SK-N-DZ (cell line): Measurements from ENCODE around the gene B4GALT4. TPM values are rescaled to one million over a fixed set of nuclear protein-coding genes. Genes with fewer than 3 reads are reported as not detected.
"Not testable (repeated sequence)": the region's sequence is repeated elsewhere in the genome, so short reads cannot be mapped to it uniquely, and the experiment has no call there.

Experiments used
- DNase-seq: peaks from one replicate; pipeline ENCODE4 v3.0.0-alpha.2; 2015; ENCODE audit warnings: low spot score
- polyA plus RNA-seq, 2 experiments: library from polyadenylated mRNA; depleted of rRNA; stranded (reverse); fragments of >200 nt; gene quantifications; 2 replicates each; pipeline ENCODE4 v1.2.3, GENCODE V29; 2014

B4GALT4 gene, protein sequence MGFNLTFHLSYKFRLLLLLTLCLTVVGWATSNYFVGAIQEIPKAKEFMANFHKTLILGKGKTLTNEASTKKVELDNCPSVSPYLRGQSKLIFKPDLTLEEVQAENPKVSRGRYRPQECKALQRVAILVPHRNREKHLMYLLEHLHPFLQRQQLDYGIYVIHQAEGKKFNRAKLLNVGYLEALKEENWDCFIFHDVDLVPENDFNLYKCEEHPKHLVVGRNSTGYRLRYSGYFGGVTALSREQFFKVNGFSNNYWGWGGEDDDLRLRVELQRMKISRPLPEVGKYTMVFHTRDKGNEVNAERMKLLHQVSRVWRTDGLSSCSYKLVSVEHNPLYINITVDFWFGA
- polyA plus RNA-seq (2014; cell fraction: cytosol; rRNA removed): 14.4 and 20.8 TPM in 2 replicates
- 7.8 and 19.4 TPM in 2 replicates for polyA plus RNA-seq (2014; cell fraction: nucleus; rRNA removed)

DNA sequence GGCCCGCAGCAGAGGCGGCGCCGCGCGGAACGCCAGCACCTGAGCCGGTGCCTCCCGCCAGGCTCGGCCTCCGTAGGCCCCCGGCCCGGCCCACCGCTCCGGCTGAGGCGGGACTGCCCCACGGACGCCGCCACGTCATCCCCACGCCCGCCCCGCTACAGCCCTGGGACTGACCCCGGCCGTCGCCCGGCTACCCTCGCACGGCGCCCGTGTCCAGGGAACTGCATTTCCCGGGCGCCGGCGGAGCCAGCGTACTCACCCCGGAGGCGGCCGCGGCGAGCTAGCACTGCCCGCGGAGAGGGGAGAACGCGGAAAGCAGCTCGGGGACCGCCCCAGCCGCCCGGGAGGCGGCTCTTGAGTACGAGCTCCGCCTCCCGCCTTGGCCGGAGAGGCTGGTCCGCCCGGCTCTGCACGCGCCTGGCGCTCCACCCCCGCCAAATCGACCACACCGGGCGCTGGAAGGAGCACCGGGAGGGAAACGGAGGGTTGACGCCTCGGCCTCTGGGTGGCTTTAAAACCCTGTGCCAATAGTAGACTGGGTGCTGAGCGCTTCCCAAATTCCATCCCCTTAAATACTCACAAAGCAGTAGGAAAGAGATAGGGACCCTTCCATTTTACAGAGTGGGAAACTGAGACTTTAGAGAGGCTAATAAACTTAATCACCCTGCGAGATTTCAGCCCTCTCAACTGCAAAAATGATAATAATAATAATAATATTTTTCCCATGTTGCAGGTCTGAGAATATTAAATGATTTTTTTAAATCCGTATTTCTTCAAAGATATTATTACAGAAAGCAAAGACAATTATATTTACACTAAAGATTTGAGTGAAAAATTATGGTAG, at the start of gene B4GALT4:
TSS of gene B4GALT4 (minus strand) at position 288 of the 844 bp plus-strand sequence. CDS start 10,779 bp downstream, outside the sequence.
- DNase-seq: peak; percentile 87

DNA sequence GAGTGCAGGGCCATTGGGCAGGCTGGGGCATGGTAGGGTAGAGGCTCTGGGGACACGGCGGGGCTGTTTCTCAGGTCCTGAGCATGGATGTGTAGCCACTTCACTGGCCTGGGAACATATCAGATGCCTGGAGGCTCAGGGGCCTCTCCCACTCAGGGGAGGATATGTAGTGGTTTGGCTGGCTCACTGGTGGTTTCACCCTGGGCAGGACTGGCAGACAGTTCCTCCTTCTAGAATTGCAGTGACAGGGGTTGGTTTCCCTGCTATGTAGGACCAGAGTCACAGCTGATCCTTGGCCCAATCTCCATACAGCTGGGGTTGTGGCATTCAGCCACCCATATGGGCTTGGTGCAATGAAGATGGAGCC, 48.7 kb upstream of the B4GALT4 start:
- no peak for DNase-seq

DNA sequence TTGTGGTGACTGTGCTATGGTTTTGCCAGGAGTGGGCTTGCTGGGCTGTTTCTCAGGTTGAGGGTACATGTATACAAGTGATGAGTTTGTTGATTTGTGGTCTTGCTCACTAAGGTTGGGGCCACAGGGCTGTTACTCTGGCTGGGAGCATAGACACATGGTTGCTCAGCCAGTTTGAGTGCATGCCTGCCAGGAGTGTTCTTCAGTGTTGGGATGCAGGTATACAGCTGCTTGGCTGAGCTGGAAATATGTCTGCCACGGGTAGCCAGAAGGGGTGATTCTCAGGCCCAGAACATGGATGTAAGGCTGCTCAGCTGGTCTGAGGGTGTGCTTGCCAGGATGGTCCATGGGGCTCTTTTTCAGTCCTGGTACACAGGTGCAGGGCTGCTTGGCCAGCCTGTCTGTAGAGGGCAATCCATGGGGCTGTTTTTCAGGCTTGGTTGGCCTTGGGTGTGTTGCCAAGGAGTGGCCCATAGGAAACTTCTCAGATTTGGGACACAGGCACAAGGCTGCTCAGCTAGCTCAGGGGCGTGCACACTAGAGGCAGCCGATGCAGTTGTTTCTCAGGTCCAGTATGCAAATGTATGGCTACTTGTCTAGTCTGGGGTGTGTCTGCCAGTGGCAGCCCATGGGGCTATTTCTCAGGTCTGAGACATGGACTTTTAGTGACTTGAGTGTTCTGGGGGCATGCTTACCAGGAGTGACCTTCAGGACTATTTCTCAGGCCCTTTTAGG, 48.2 kb upstream of the B4GALT4 start:
- no peak for DNase-seq

DNA sequence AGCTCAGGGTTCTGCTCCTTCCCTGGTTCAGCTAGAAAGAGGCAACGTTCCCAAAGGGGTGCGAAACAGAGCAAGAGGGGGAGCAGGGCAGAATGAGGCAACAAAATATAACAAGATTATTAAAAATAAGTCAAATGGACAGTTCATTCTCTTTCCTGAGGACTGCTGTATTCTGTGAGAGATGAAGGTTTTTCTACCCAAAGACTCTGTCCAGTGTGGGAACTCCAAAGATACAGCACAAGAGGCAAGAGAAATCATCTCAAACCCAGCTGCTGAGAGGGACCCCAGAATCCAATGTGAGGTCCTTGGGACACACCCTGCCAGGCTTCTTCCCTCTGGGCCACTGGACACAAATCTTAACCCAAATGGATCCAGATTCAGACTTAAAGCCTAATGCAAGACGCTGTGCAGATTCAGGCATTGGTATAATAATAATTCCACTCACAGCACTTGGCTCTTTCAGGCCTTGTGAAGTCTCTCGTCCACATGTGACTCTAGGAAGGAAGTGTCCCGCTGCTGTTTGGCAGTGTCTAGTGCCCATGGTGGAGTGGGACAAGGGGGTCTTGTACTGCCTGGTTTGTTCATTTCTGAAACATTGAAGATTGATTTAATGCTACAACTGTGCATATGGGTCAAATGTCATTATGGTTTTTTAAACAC, 39.0 kb upstream of the B4GALT4 start:
- no peak for DNase-seq

DNA sequence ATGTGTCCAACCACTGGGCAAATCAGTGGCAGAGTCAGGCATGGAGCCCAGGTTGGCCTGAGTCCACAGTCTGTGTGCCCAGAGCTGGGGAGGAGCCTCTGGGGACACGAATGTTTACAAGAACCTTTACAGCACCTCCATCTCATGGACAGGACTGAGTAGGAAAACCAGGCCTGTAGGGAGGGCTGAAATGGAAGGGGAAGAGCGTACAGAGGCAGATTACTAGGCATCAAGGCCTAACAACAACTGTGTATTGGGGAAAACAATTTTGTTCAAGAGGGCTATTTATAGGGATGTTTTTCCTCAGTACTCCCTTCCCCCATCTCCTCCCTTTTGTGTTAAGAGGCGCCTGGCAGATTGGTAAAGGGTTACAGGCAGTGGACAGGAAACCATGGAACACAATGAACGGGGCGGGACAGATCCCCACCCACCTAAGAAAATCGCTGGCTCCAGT, 38.5 kb upstream of the B4GALT4 start:
- DNase-seq: no peak

DNA sequence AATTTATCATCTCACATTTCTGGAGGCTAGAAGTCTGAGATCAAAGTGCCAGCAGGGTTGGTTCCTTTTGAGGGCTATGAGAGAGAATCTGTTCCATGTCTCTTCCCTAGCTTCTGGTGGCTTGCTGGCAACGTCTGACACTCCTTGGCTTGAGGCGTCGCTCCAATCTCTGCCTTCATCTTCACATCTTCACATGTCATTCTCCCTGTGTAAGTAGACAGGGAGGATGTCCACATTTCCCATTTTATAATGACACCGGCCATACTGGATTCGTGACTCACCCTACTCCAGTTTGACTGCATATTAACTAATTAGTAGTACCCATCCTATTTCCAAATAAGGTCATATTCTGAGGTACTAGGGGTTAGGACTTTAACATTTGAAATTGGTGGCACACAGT, 36.0 kb upstream of the B4GALT4 start:
- no peak for DNase-seq

DNA sequence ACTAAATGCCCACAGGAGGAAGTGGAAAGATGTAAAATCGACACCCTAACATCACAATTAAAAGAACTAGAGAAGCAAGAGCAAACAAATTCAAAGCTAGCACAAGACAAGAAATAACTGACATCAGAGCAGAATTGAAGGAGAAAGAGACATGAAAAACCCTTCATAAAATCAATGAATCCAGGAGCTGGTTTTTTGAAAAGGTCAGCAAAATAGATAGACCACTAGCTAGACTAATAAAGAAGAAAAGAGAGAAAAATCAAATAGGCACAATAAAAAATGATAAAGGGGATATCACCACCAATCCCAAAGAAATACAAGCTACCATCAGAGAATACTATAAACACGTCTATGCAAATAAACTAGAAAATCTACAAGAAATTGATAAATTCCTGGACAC, 29.5 kb upstream of the B4GALT4 start:
- not testable (repeated sequence) for DNase-seq

DNA sequence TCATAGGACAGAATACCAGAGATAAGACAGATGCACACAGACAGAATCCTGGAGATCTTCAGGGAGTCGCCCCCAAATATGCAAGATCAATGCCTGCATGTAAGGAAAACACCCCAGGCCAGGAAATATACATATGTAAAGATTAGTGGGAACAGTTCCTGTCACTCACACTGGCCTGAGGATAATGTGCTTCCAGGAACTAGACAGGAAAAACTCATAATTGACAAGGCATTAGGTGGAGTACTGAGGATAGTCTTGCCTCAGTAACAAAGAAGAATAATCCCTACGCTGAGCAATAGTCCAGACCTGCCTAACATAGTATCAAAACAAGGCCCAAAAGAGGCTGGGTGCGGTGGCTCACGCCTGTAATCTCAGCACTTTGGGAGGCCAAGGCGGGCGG, 20.4 kb upstream of the B4GALT4 start:
- DNase-seq: no peak

DNA sequence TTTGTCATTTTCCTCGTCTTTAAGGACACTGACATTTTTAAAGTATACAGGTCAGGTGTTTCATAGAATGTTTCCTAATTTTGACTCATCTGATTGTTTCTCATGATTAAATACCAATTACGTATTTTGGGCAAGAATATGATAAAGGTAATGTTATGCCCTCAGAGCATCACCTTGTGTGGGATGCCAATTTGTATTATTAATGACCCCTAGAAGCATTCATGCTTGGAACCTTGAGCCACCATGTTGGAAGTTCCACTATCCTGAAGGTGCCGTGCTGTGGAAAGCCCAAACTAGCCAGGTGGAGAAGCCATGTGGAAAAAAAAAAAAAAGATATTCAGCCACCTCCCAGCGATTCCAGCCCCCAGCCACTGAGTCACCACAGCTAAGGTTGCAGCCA, 19.1 kb upstream of the B4GALT4 start:
- DNase-seq: no peak

DNA sequence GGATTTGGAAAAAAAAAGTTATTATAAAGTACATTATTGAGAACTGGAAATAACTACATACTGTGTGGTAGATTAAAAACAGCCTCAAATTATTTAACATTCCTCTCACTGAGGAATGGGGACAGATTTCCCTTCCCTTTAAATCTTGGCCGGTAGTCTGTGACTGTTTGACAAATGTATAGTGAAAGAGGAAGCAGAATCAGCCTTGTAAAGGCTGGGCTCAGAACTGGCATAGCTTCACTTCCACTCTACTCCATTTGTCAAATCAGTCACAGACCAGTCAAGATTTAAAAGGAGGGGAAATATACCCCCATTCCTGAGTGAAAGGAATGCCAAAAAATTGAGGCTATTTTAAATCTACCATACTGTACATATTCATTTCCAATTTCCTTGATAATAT, 18.2 kb upstream of the B4GALT4 start:
- DNase-seq: no peak

DNA sequence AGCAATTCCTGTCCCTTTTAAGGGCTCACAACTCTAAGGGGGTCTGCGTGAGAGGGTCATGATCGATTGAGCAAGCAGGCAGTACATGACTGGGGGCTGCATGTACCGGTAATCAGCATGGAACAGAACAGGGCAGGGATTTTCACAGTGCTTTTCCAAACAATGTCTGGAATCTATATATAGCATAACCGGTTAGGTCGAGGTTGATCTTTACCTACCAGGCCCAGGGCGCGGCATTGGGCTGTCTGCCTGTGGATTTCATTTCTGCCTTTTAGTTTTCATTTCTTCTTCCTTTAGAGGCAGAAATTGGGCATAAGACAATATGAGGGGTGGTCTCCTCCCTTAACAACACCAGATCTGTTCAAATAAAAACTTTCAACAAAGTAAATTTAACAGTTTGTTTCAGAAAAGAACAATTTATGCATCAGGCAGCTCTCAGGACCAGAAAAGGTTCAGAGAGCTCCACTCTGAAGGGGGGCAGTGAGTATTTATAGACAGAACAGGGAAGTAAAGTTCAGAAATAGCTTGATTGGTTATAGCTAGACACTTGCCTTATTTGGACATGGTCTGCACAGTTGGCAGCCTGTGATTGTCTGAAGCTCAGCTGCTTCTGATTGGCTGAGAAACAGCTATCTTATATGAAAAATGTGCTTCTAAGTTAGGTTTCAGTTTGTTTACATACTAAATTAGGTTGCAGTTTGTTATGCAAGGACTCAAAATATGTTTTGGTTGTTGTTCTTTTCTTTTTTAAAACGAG, 17.2 kb upstream of the B4GALT4 start:
- DNase-seq: peak; percentile 30

DNA sequence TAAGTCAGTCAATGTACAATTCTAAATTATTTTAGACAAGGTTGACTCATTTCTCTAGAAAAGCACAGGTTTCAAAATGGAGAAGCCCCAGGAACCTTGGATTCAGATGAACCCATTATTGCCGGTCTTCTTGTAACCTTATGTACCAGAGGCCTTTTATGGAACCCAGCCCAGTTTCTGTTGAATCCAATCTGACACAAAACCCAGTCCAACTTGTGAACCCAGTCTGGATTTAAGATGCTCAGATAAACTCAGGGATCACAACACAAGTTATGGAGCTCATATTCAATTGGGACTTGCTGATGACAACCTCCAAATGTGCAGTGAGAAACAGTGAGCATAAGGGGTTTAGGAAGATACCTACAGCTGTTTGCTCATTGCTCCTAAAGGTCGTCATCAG, 16.4 kb upstream of the B4GALT4 start:
- DNase-seq: no peak

DNA sequence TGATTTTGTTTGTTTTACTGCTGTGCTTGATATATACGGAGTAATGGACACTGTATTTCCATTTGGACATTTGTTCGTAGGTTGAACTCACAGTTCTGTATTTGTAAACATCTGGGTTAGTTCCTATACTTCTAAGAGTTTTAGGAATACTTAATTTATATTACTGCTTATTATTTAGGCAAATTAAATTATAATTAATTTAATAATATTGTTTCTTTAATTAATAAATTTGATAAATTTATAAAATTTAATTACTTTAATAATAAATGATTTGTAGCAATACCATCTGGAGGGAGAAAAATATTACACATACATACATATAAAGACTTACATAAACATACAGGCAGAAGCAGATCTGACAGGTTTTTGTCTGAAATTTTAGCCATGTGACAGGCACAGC, 14.5 kb upstream of the B4GALT4 start:
- no peak for DNase-seq

DNA sequence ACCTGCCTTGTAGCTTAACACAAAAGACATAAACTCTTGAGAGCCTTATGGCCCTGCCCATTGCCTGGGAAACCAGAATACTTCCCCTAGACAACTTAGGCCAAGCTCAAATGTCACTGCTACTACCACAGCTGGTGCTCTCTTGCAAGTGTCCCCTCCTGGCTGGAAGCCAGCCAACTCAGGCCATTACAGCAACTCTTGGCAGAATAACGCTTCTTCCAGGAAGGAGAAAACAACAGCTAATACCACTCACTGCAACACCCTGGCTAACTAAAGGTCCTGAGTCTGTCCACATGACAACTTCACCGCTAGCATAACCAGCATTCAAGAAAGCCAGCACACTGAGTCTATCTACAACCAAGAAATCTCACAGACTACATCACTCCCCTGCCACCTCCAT, 5.1 kb upstream of the B4GALT4 start:
- no peak for DNase-seq

DNA sequence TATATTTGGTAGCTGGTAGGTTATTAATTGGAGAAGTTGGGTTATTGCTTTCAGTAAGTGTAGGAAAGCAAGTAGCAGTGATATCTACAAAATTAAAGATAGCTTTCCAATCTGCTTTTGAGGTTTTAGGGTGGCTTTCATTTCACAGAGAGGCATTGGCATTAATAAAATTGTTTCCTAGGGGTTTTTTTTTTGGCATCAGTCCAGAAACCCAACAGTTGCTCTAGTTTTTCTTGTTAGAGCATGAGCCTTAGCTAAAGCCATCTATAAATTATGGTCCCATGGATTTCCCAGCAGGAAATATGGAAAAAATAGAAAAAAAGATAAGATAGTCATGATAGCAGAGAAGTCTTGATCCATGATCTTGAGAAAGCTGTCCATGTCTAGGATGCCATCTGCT, 3.0 kb upstream of the B4GALT4 start:
- no peak for DNase-seq

DNA sequence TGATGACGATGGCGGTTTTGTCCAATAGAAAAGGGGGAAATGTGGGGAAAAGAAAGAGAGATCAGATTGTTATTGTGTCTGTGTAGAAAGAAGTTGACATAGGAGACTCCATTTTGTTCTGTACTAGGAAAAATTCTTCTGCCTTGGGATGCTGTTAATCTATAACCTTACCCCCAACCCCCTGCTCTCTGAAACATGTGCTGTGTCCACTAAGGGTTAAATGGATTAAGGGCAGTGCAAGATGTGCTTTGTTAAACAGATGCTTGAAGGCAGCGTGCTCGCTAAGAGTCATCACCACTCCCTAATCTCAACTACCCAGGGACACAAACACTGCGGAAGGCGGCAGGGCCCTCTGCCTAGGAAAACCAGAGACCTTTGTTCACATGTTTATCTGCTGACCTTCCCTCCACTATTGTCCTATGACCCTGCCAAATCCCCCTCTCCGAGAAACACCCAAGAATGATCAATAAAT, 2.4 kb upstream of the B4GALT4 start:
- not testable (repeated sequence) for DNase-seq

DNA sequence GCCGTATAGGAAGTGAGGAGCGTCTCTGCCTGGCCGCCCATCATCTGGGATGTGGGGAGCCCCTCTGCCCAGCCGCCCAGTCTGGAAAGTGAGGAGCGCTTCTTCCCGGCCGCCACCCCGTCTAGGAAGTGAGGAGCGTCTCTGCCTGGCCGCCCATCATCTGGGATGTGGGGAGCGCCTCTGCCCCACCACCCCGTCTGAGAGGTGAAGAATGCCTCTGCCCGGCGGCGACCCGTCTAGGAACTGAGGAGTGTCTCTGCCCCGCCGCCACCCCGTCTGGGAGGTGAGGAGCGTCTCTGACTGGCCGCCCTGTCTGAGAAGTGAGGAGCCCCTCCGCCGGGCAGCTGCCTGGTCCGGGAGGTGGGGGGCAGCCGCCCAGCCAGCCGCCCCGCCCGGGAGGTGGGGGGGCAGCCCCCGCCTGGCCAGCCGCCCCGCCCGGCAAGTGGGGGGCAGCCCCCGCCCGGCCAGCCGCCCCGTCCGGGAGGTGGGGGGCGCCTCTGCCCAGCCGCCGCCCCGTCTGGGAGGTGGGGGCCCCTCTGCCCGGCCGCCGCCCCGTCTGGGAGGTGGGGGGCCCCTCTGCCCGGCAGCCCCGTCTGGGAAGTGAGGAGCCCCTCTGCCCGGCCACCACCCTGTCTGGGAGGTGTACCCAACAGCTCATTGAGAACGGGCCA, 1.8 kb upstream of the B4GALT4 start:
- DNase-seq: not testable (repeated sequence)

DNA sequence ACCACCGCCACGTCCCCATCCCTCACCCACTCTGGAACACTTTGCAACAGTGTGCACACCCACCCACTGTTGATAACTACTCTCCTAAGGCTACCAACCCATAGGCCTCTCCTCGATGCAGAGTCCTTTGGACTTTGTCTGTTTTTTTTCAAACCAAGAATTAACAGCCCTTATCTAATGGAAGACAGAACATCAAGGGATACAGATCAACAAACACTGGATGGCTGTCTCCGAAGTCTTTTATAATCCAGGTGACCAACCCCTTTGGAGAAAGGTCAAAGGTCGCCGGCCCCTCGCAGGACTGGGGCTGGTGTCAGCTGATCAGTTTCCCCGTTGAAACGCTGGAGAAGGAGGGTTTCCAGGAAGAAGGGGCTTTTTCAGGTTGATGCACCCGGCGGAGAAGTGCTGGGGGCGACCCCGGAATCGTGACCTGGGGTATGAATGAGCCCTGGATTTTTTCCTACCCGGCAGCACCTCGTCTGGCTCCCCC, 532 bp downstream of the B4GALT4 start:
- DNase-seq: peak; percentile 68

DNA sequence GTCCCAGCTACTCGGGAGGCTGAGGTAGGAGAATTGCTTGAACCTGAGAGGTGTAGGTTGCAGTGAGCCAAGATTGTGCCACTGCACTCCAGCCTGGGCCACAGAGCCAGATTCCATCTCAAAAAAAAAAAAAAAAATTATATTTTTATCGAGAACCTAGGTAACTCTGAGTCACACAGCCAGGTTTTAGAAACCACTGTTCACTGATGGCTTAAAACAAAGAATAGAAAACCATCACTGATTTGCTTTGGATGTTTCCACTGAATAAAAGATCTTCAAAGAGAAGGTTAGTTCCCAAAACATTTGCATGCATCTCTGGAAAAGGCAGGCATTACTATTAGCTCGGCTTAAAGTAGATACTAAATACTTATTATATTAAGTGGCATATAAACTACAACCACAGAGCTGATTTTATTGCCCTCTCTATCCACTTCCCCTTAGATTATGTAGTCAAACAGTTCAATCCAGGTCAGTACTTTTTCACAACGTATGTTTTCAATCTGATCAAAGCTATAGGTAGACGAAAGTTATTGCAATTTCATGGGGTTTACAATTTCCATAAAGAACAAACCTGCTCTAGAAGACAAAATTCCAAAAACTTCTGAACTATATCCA, 1.4 kb downstream of the B4GALT4 start:
- DNase-seq: no peak
